Endothelial cell of umbilical vein (primary cell): ENCODE data around the gene PIM1. TPM values are rescaled to one million over a fixed set of nuclear protein-coding genes. Genes with fewer than 3 reads are reported as not detected.

Source experiments
- BruUV-seq: library from RNA; stranded (reverse); fragments of 400-500 nt; replicated peaks from 2 replicates; lab custom pipeline; 2021; lab: Mats Ljungman, UMichigan
- CTCF ChIA-PET: fragments of 300-600, 350-600 bp; sonication (Branson Sonifier 250); formaldehyde crosslinking; loops from one replicate; lab custom pipeline; 2021; ENCODE audit warnings: antibody characterized with exemption, inconsistent platforms; lab: Charles Lee
- POLR2A ChIA-PET: fragments of 300-600, 350-600 bp; sonication (Branson Sonifier 250); formaldehyde crosslinking; loops from one replicate; lab custom pipeline; 2021; ENCODE audit warnings: antibody characterized with exemption, inconsistent platforms; lab: Charles Lee
- DNase-seq: peaks from one replicate; pipeline ENCODE4 v3.0.0-alpha.2; 2011; ENCODE audit warnings: low read depth, low spot score
- FAIRE-seq: peaks from 2 replicates; lab custom pipeline; 2011; peaks lifted over from hg19 to GRCh38; lab: Jason Lieb, UNC
- H2AFZ ChIP-seq: 2 replicates; pipeline ENCODE4 v1.6.0; 2012; ENCODE audit warnings: low read depth, low read length, control low read depth, inconsistent platforms
- H3K27ac ChIP-seq: 2 replicates; pipeline ENCODE4 v1.5.1; 2011; ENCODE audit warnings: low read depth, mild to moderate bottlenecking, control low read depth, low read length, moderate library complexity; ENCODE audit not compliant: insufficient read depth
- H3K27me3 ChIP-seq, 2 experiments: 2 replicates each; pipeline versions ENCODE4 v1.6.0 to v1.6.1; 2011; ENCODE audit warnings: low read length in 2 of 2, mixed read lengths in 1 of 2; ENCODE audit not compliant: control insufficient read depth in 2 of 2, insufficient read depth in 2 of 2
- H3K36me3 ChIP-seq, 2 experiments: 2 replicates in 1 of 2; 3 replicates in 1 of 2; pipeline ENCODE4 v1.5.1; 2011; ENCODE audit warnings: low read length in 2 of 2, mild to moderate bottlenecking in 1 of 2, moderate library complexity in 1 of 2; ENCODE audit not compliant: control insufficient read depth in 2 of 2, insufficient read depth in 2 of 2; ENCODE audit errors: extremely low read depth in 1 of 2
- H3K4me1 ChIP-seq: 3 replicates; pipeline ENCODE4 v1.5.1; 2011; ENCODE audit warnings: mild to moderate bottlenecking, low read length; ENCODE audit not compliant: control insufficient read depth, insufficient read depth; ENCODE audit errors: extremely low read depth
- H3K4me2 ChIP-seq: 2 replicates; pipeline ENCODE4 v1.6.1; 2011; ENCODE audit warnings: low read length, control low read depth, mixed read lengths; ENCODE audit not compliant: insufficient read depth
- H3K4me3 ChIP-seq, 3 experiments: fragments of 200-600 bp in 1 of 3; sonication (generic), shearing (Covaris generic) in 1 of 3; replicated peaks in 1 of 3; 2 replicates each; pipeline ENCODE4 v1.5.1; 2011 to 2016; ENCODE audit warnings: control low read depth in 3 of 3, low read length in 3 of 3, mild to moderate bottlenecking in 2 of 3, inconsistent platforms in 1 of 3, low read depth in 1 of 3, moderate library complexity in 1 of 3; ENCODE audit not compliant: insufficient read depth in 1 of 3
- H3K79me2 ChIP-seq: 2 replicates; pipeline ENCODE4 v1.6.0; 2012; ENCODE audit warnings: low read length, inconsistent platforms; ENCODE audit not compliant: control insufficient read depth, insufficient read depth
- H3K9ac ChIP-seq: replicated peaks from 2 replicates; pipeline ENCODE3; 2011; ENCODE audit warnings: low read length, control low read depth; ENCODE audit not compliant: insufficient read depth; ENCODE audit errors: extremely low read depth
- H3K9me1 ChIP-seq: replicated peaks from 3 replicates; pipeline ENCODE4 v1.6.0; 2011; ENCODE audit warnings: mild to moderate bottlenecking, low read length; ENCODE audit not compliant: control insufficient read depth, insufficient read depth; ENCODE audit errors: extremely low read depth
- H3K9me3 ChIP-seq: replicated peaks from 2 replicates; pipeline ENCODE4 v1.5.1; 2012; ENCODE audit warnings: low read length, inconsistent platforms; ENCODE audit not compliant: control insufficient read depth, insufficient read depth
- H4K20me1 ChIP-seq: replicated peaks from 2 replicates; pipeline ENCODE3; 2011; ENCODE audit warnings: mild to moderate bottlenecking, low read length; ENCODE audit not compliant: control insufficient read depth, insufficient read depth; ENCODE audit errors: extremely low read depth
- CTCF ChIP-seq, 2 donors: IDR thresholded peaks; 1 replicate in 1 of 2; 2 replicates in 1 of 2; pipeline ENCODE4 v1.5.1; 2011; ENCODE audit warnings: low read length in 2 of 2, mild to moderate bottlenecking in 2 of 2, moderate library complexity in 2 of 2, control low read depth in 1 of 2, inconsistent platforms in 1 of 2, low read depth in 1 of 2; ENCODE audit not compliant: insufficient read depth in 1 of 2; ENCODE audit errors: extremely low read depth in 1 of 2
- EZH2 ChIP-seq: IDR thresholded peaks from 2 replicates; pipeline ENCODE4 v1.6.1; 2012; ENCODE audit warnings: borderline replicate concordance, low read depth, mild to moderate bottlenecking, moderate library complexity, low read length, inconsistent platforms; ENCODE audit not compliant: severe bottlenecking
- FOS ChIP-seq: IDR thresholded peaks from 2 replicates; pipeline ENCODE4 v1.6.1; 2011; ENCODE audit warnings: mild to moderate bottlenecking, low read length, moderate library complexity, borderline replicate concordance; ENCODE audit not compliant: insufficient read depth
- GATA2 ChIP-seq: IDR thresholded peaks from 2 replicates; pipeline ENCODE4 v1.7.0; 2011; ENCODE audit warnings: low read depth, mild to moderate bottlenecking, moderate library complexity, mixed read lengths, low read length; ENCODE audit not compliant: insufficient read length, insufficient read depth
- JUN ChIP-seq: IDR thresholded peaks from 2 replicates; pipeline ENCODE4 v1.6.1; 2011; ENCODE audit warnings: borderline replicate concordance, low read depth; ENCODE audit not compliant: insufficient read length, insufficient read depth
- MAX ChIP-seq: IDR thresholded peaks from 2 replicates; pipeline ENCODE4 v1.6.1; 2011; ENCODE audit not compliant: insufficient read depth, insufficient read length
- MYC ChIP-seq: IDR thresholded peaks from one replicate; pipeline ENCODE4 v1.6.1; 2011; ENCODE audit warnings: mild to moderate bottlenecking, low read depth, low read length
- POLR2A ChIP-seq: IDR thresholded peaks from 2 replicates; pipeline ENCODE4 v1.6.1; 2012; ENCODE audit warnings: low read depth, mild to moderate bottlenecking, control low read depth, low read length
- POLR2AphosphoS5 ChIP-seq: IDR thresholded peaks from 2 replicates; pipeline ENCODE4 v1.6.1; 2012; ENCODE audit warnings: low read depth, mild to moderate bottlenecking, control low read depth, low read length, moderate library complexity; ENCODE audit not compliant: insufficient read depth
- dilution Hi-C: fragments of 300-500 bp; cut with MboI; formaldehyde crosslinking; loops from one replicate; pipeline ENCODE4 v1.15.0; 2019; ENCODE audit warnings: low sequenced_read_pairs; ENCODE audit not compliant: extremely low pct_ligation_motif_present
- intact Hi-C: fragments of 100-400 bp; cut with micrococcal nuclease; formaldehyde crosslinking; loops from one replicate; pipeline ENCODE4 v1.10.0; 2022
- polyA plus RNA-seq, 4 experiments: library from polyadenylated mRNA; depleted of rRNA in 3 of 4; stranded (reverse) in 3 of 4; unstranded in 1 of 4; fragments of >200 nt; gene quantifications; 2 replicates each; pipeline versions ENCODE4 v1.2.1 to v1.2.3, GENCODE V29; 2011 to 2012; ENCODE audit warnings: missing spikeins in 1 of 4
- total RNA-seq: library from RNA; stranded (reverse); gene quantifications from 2 replicates; pipeline ENCODE4 v1.2.3, GENCODE V29; 2021

Gene PIM1
- total and polyA plus RNA-seq, 2 donors (not counting 3 experiments of a cell fraction or from before 2014, with no cell fraction given), result 9.2 to 11.3 TPM

- intact Hi-C loops, result no loop called here
- TF ChIP-seq FOS (no peak), POLR2A (no peak), CTCF (IDR thresholded peaks at IDR 0.05; ENCODE audit: extremely low read depth in 1 of 2, insufficient read depth in 1 of 2, low read depth in 1 of 2, low read length in 2 of 2) (no peak), JUN (no peak), EZH2 (no peak), GATA2 (no peak), POLR2AphosphoS5 (no peak), MYC (no peak), MAX (no peak)
- Histone ChIP-seq H3K9ac (no peak overlapping the region), H3K9me1 (no peaks in the 10 kb centered on the region), H3K36me3 (no peaks in the 10 kb centered on the region), H3K9me3 (no peaks in the 10 kb centered on the region), H3K27me3 (peaks cover 0 to 2% of the 10 kb centered on the region in 2 experiments), H3K4me3 (no peak overlapping the region), H3K4me2 (no peak overlapping the region), H2AFZ (no peak overlapping the region), H3K27ac (no peak overlapping the region), H3K4me1 (peaks cover 12% of the 10 kb centered on the region), H4K20me1 (no peaks in the 10 kb centered on the region), H3K79me2 (no peaks in the 10 kb centered on the region)
- no peak for DNase-seq
- FAIRE-seq, result no peak
- POLR2A ChIA-PET, result interaction anchor here (0.7 kb wide), 1 partner anchor 64 kb away, joined by 3 read pairs; no protein-coding TSS in a partner anchor
- CTCF ChIA-PET, result no interaction called here
- dilution Hi-C loops, result no loop called here
- no TSS peak for BruUV-seq
Observed at GRCh38 chr6:37142050-37142614, 27.8 kb upstream of the PIM1 start.
